GM12892 (cell line): ENCODE measurements around the gene KCNC1.

Experiments
- DNase-seq: peaks from one replicate; pipeline ENCODE4 v3.0.0; 2011; ENCODE audit not compliant: insufficient read length
- FAIRE-seq: peaks from 2 replicates; lab custom pipeline; 2011; peaks lifted over from hg19 to GRCh38; lab: Jason Lieb, UNC
- POLR2A ChIP-seq: IDR thresholded peaks from 2 replicates; pipeline ENCODE4 v1.6.1; 2011; ENCODE audit warnings: low read depth, low read length, control low read depth
- POLR2AphosphoS5 ChIP-seq: IDR thresholded peaks from 2 replicates; pipeline ENCODE4 v1.6.1; 2011; ENCODE audit warnings: low read depth, low read length, control low read depth
- TAF1 ChIP-seq: IDR thresholded peaks from 2 replicates; pipeline ENCODE4 v1.6.1; 2011; ENCODE audit warnings: low read depth, mild to moderate bottlenecking, control low read depth, low read length, borderline replicate concordance

KCNC1 gene

DNA sequence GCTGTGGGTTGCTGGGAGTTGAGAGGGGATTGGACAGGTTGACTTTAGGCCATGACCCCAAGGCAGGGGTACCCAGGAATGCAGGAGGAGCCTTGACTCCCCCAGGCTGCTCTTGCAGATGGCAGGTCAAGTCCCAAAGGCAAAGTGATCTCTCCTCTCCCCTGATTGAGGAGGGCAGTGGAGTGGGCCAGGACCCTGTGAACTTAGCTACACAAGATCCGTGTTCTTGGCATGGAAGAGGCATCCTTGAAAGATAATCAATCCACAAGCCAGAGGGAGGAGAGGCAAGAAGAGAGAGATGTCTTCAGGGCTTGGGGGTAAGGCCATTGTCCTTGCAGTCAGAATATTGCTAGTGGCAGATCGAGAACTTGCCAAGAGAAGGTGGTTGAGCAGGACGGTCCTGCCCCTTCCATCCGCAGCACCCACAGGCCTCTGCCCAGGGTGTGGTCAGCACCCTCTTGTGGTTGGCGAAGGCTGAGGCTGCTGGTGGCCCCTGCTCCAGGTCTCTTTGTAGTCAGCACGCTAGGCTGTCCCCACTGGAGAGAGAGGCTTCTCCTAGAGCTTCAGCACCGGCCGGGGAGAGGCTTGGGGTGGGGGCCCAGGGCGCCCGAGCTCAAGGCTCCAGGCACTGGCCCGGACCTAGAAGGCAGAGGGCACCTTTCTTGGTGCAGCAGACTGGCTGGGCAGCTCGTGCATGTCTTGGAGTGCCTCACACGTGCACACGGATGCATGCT, 45.4 kb downstream of the KCNC1 start:
- DNase-seq (no peak), FAIRE-seq (no peak)
- TF ChIP-seq POLR2AphosphoS5 (no peak), TAF1 (no peak), POLR2A (no peak)

GRCh38 chr11:17780668-17781067, 46.1 kb downstream of the KCNC1 start:
- FAIRE-seq: no peak
- TF ChIP-seq POLR2AphosphoS5 (no peak), POLR2A (no peak)

DNA sequence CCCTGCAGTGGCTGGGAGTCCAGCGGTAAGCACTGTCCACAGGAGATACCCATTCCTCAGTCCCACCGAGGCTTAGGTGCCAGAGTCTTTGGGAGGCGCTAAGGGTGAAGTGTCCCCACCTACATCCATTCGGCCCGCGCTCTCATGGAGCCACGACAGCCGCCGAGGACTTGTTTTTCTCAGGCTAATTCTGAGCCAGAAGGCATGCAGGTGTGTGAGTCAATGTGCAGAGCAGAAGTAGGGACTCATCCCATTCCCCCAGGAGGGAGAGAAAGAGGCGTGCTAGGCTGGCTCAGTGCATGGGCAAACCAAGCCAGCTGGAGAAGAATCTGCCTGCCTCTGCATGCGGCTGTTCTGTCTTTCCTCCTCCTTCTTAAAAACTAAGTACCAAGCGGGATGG, 46.6 kb downstream of the KCNC1 start:
- no peak for FAIRE-seq
- no peak for DNase-seq
- TF ChIP-seq POLR2AphosphoS5 (no peak), TAF1 (no peak)

More at GRCh38 chr11:17780668-17781067, 46.1 kb downstream of the KCNC1 start:
- DNase-seq: no peak

GRCh38 chr11:17781626-17782025, 47.0 kb downstream of the KCNC1 start:
- TF ChIP-seq POLR2A (no peak), TAF1 (no peak), POLR2AphosphoS5 (no peak)
- FAIRE-seq: no peak
- DNase-seq: no peak

- DNase-seq: no peak
- TF ChIP-seq POLR2AphosphoS5 (no peak), POLR2A (no peak), TAF1 (no peak)
- no peak for FAIRE-seq
Observed at GRCh38 chr11:17782145-17782544, 47.6 kb downstream of the KCNC1 start.

GRCh38 chr11:17782603-17783337, 48.2 kb downstream of the KCNC1 start:
- FAIRE-seq (no peak), DNase-seq (no peak)

GRCh38 chr11:17783878-17784277, 49.3 kb downstream of the KCNC1 start:
- TF ChIP-seq POLR2AphosphoS5: no peak
- TF ChIP-seq POLR2A: no peak
- no peak for TF ChIP-seq TAF1
- FAIRE-seq: no peak
- no peak for DNase-seq

More at GRCh38 chr11:17782603-17783337, 48.2 kb downstream of the KCNC1 start:
- TF ChIP-seq POLR2AphosphoS5 (no peak), POLR2A (no peak), TAF1 (no peak)

- DNase-seq: no peak
- FAIRE-seq: no peak
- TF ChIP-seq TAF1: no peak
- TF ChIP-seq POLR2AphosphoS5: no peak
- TF ChIP-seq POLR2A: no peak
Observed at GRCh38 chr11:17786824-17787525, 52.4 kb downstream of the KCNC1 start.

- FAIRE-seq (no peak), DNase-seq (no peak)
- no peak for TF ChIP-seq POLR2AphosphoS5
Observed at GRCh38 chr11:17788084-17788483, 53.5 kb downstream of the KCNC1 start.

GRCh38 chr11:17790453-17790852, 55.9 kb downstream of the KCNC1 start:
- DNase-seq (no peak), FAIRE-seq (no peak)
- no peak for TF ChIP-seq POLR2AphosphoS5
- no peak for TF ChIP-seq POLR2A
- TF ChIP-seq TAF1: no peak

DNA sequence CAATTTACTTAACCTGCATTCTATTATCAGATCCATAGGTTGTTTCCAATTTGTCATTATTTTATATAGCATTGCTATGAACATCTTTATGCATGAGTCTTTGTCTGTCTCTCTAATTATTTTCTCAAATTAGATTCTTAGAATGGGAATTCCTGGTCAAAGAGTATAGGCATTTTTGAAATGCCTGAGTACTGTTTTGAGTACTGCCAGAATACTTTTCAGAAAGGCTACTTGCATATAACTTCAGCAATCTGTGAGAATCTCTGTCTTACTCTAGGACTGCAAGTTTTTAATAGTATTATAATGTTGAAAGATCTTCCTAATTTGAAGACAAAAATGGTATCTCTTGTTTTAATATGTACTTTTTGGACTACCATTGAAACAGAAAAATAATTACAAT, 56.6 kb downstream of the KCNC1 start:
- no peak for TF ChIP-seq TAF1
- TF ChIP-seq POLR2A: no peak
- TF ChIP-seq POLR2AphosphoS5: no peak
- FAIRE-seq: no peak
- no peak for DNase-seq

- FAIRE-seq: no peak
- TF ChIP-seq POLR2A (no peak), POLR2AphosphoS5 (no peak), TAF1 (no peak)
- DNase-seq: no peak
Observed at GRCh38 chr11:17792161-17792560, 57.6 kb downstream of the KCNC1 start.

GRCh38 chr11:17793642-17794170, 59.1 kb downstream of the KCNC1 start:
- no peak for TF ChIP-seq POLR2AphosphoS5
- no peak for TF ChIP-seq POLR2A
- TF ChIP-seq TAF1: no peak
- FAIRE-seq (no peak), DNase-seq (no peak)
